CD14-positive monocyte (primary cell): ENCODE measurements around the gene SUFU. TPM values are rescaled to one million over a fixed set of nuclear protein-coding genes. Genes with fewer than 3 reads are reported as not detected.
"Not testable (repeated sequence)": the region's sequence is repeated elsewhere in the genome, so short reads cannot be mapped to it uniquely, and the experiment has no call there.

Source experiments
- DNase-seq, 3 donors: peaks; one replicate each; pipeline ENCODE4 v3.0.0-alpha.2; 2011 to 2022
- H2AFZ ChIP-seq: 2 replicates; pipeline ENCODE4 v1.6.0; 2012; ENCODE audit warnings: mild to moderate bottlenecking, low read depth, low read length, inconsistent platforms; ENCODE audit not compliant: insufficient read depth, poor library complexity, severe bottlenecking
- H3K27ac ChIP-seq, 2 donors: 1 replicate in 1 of 2; 2 replicates in 1 of 2; pipeline ENCODE4 v1.5.1; 2012 to 2013; ENCODE audit warnings: low read length in 2 of 2, control low read depth in 1 of 2, inconsistent platforms in 1 of 2, low read depth in 1 of 2, mild to moderate bottlenecking in 1 of 2
- H3K27me3 ChIP-seq, 2 donors: one replicate each; pipeline versions ENCODE4 v1.6.0 to v1.6.1; 2011 to 2013; ENCODE audit warnings: low read length in 2 of 2; ENCODE audit not compliant: control insufficient read depth in 2 of 2, insufficient read depth in 2 of 2
- H3K36me3 ChIP-seq, 2 donors: replicated peaks in 1 of 2; 1 replicate in 1 of 2; 2 replicates in 1 of 2; pipeline versions ENCODE4 v1.5.1 to v1.6.1; 2012 to 2013; ENCODE audit warnings: low read length in 2 of 2, control low read depth in 1 of 2, inconsistent platforms in 1 of 2, mild to moderate bottlenecking in 1 of 2; ENCODE audit not compliant: insufficient read depth in 2 of 2, control insufficient read depth in 1 of 2
- H3K4me1 ChIP-seq, 2 donors: 1 replicate in 1 of 2; 2 replicates in 1 of 2; pipeline versions ENCODE4 v1.5.1 to v1.6.1; 2012 to 2013; ENCODE audit warnings: low read length in 2 of 2, control low read depth in 1 of 2, inconsistent platforms in 1 of 2, mild to moderate bottlenecking in 1 of 2, moderate library complexity in 1 of 2; ENCODE audit not compliant: insufficient read depth in 2 of 2, control insufficient read depth in 1 of 2
- H3K4me2 ChIP-seq: replicated peaks from 2 replicates; pipeline ENCODE3; 2012; ENCODE audit warnings: low read length, moderate library complexity, mild to moderate bottlenecking; ENCODE audit not compliant: poor library complexity, severe bottlenecking; ENCODE audit errors: extremely low read depth
- H3K4me3 ChIP-seq, 3 experiments: fragments of 200-600 bp in 1 of 3; sonication (generic) in 1 of 3; replicated peaks in 1 of 3; 1 replicate in 2 of 3; 2 replicates in 1 of 3; pipeline ENCODE4 v1.5.1; 2011 to 2013; ENCODE audit warnings: low read length in 3 of 3, mild to moderate bottlenecking in 3 of 3, control low read depth in 2 of 3, low read depth in 2 of 3, inconsistent platforms in 1 of 3, moderate library complexity in 1 of 3
- H3K79me2 ChIP-seq: 2 replicates; pipeline ENCODE4 v1.6.0; 2012; ENCODE audit warnings: mild to moderate bottlenecking, control low read depth, inconsistent platforms, low read length, moderate library complexity; ENCODE audit not compliant: insufficient read depth
- H3K9ac ChIP-seq: 2 replicates; pipeline ENCODE4 v1.6.0; 2017; ENCODE audit warnings: low read length, mild to moderate bottlenecking; ENCODE audit not compliant: insufficient read depth, poor library complexity, severe bottlenecking
- H3K9me3 ChIP-seq, 2 donors: replicated peaks in 1 of 2; 1 replicate in 1 of 2; 2 replicates in 1 of 2; pipeline versions ENCODE4 v1.5.1 to v1.6.1; 2012 to 2013; ENCODE audit warnings: low read length in 2 of 2, control low read depth in 1 of 2; ENCODE audit not compliant: control insufficient read depth in 1 of 2, insufficient read depth in 1 of 2
- H4K20me1 ChIP-seq: 2 replicates; pipeline ENCODE4 v1.6.0; 2012; ENCODE audit warnings: mild to moderate bottlenecking, low read length, control low read depth, moderate library complexity; ENCODE audit not compliant: insufficient read depth
- H3K27ac Mint-ChIP-seq, 7 donors: one replicate each; pipeline ENCODE4 v1.8.0; 2020; ENCODE audit warnings: mild to moderate bottlenecking in 7 of 7, mixed read lengths in 7 of 7, moderate library complexity in 6 of 7, inconsistent platforms in 2 of 7
- H3K27me3 Mint-ChIP-seq, 3 donors: one replicate each; pipeline ENCODE4 v1.8.0; 2021 to 2022; ENCODE audit warnings: low read depth in 3 of 3, mild to moderate bottlenecking in 3 of 3, mixed read lengths in 3 of 3, moderate library complexity in 3 of 3, inconsistent platforms in 1 of 3
- H3K36me3 Mint-ChIP-seq, 2 donors: one replicate each; pipeline ENCODE4 v1.8.0; 2020; ENCODE audit warnings: mixed read lengths in 2 of 2, inconsistent platforms in 1 of 2, mild to moderate bottlenecking in 1 of 2
- H3K4me1 Mint-ChIP-seq: one replicate; pipeline ENCODE4 v1.8.0; 2020; ENCODE audit warnings: mild to moderate bottlenecking, mixed read lengths
- H3K4me3 Mint-ChIP-seq, 2 donors: one replicate each; pipeline ENCODE4 v1.8.0; 2020; ENCODE audit warnings: mild to moderate bottlenecking in 2 of 2, mixed read lengths in 2 of 2, moderate library complexity in 1 of 2
- H3K9me3 Mint-ChIP-seq, 7 donors: one replicate each; pipeline ENCODE4 v1.8.0; 2020 to 2022; ENCODE audit warnings: mixed read lengths in 7 of 7, mild to moderate bottlenecking in 6 of 7, moderate library complexity in 6 of 7, inconsistent platforms in 2 of 7
- WGBS: methylation state at CpG from one replicate; pipeline ENCODE4 v1.1.5; 2013; ENCODE audit warnings: missing lambda C conversion rate; ENCODE audit not compliant: insufficient coverage; 5-methylcytosine and 5-hydroxymethylcytosine counted together
- intact Hi-C, 2 donors: fragments of 100-400 bp; cut with micrococcal nuclease; formaldehyde crosslinking; loops; one replicate each; pipeline versions ENCODE4 v1.15.0 to v1.15.1; 2023
- polyA minus RNA-seq: library from RNA; depleted of rRNA, polyadenylated mRNA; stranded (reverse); fragments of >200 nt; gene quantifications from 2 replicates; pipeline ENCODE4 v1.2.3, GENCODE V29; 2012
- polyA plus RNA-seq, 3 donors: library from polyadenylated mRNA; depleted of rRNA in 1 of 3; unstranded in 2 of 3; stranded (reverse) in 1 of 3; fragments of 300-500 nt in 2 of 3; fragments of >200 nt in 1 of 3; fragmentation: Illumina TruSeq in 2 of 3; gene quantifications; 1 replicate in 2 of 3; 2 replicates in 1 of 3; pipeline ENCODE4 v1.2.3, GENCODE V29; 2012 to 2021
- total RNA-seq, 12 experiments: library from RNA in 1 of 12; stranded (reverse) in 1 of 12; fragments of 120-200 nt in 1 of 12; gene quantifications; one replicate each; pipeline ENCODE4 v1.2.4 and lab custom pipeline; 2013 to 2026; ENCODE audit warnings: mixed read lengths in 6 of 12, inconsistent platforms in 1 of 12
- TF ChIP-seq, protein P1 (sequence below): fragments of 200-600 bp; IDR thresholded peaks from one replicate; pipeline ENCODE4 v1.8.0; 2022; ENCODE audit warnings: antibody characterized with exemption, mild to moderate bottlenecking

Gene SUFU
- total RNA-seq (2013): 3.7 TPM
- polyA plus RNA-seq: 10 to 100 TPM in 1 of 3 donors, 1 to 10 TPM in 2; 3.2 to 10.0 (median 5.7) TPM
- 5.5 and 7.6 TPM in 2 replicates for polyA minus RNA-seq
- total RNA-seq (lab: John Stamatoyannopoulos, UW): 1.6 to 11.8 (median 5.4) reads per million in 11 experiments

DNA sequence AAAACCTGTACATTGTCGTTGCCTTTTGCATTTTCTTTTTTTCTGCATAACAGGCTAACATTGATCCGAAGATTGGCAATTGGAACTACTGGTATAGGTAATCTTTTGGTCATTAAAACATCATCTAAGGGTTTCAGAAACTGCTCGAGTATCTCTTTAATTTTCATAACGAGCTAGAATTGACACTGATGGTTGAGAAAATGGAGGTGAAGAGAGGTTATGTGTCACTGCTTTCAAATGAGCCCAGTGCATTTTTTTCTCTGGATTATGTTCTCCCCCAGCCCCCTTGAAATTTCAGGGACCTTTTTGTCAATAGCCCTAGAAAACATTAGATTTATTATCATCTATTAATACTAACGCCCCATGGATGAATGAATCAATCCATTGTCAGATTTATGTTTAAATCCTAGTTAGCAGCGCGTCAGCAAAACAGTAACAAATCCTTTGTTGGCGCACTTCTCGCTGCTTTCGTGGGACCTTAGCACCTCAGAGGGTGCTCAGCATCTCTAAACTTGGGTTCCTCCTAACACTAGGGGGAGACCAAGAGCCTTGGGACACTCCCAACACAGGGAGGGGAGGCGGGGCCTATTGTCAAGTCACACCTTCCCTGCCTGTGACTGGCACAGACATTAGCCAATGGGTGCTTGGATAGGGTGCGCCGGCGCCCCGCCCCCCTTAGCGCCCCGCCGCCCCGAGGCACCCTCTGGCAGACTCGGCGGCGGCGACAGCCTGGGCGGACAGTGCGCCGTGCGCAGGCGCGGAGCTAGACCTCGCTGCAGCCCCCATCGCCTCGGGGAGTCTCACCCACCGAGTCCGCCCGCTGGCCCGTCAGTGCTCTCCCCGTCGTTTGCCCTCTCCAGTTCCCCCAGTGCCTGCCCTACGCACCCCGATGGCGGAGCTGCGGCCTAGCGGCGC lies at the start of gene SUFU:
Gene SUFU, plus strand, starts transcription at position 709 of the 915 bp plus-strand sequence. Its CDS starts 181 bp downstream, at position 890.
- peak within 1 kb of the TSS; percentile 93 to 99 (median 93) for H3K4me3 ChIP-seq
- H3K4me1 ChIP-seq: peaks cover 56 to 69% of the 10 kb centered on the region in 2 donors
- peaks cover 0 to 25% of the 10 kb centered on the region in 2 donors for H3K36me3 ChIP-seq
- H2AFZ ChIP-seq: peak within 1 kb of the TSS; percentile 91
- DNase-seq: peak; percentile 98 to 99 (median 99)
- peak within 1 kb of the TSS; percentile 94 for H3K4me3 Mint-ChIP-seq
- WGBS: under 1% methylated on average over 32 of the region's 44 CpGs
- peak within 1 kb of the TSS; percentile 83 to 95 (median 93) for H3K27ac Mint-ChIP-seq
- peaks cover 84% of the 10 kb centered on the region for H3K79me2 ChIP-seq
- H3K4me2 ChIP-seq: peak within 1 kb of the TSS; percentile 95
- no peaks in the 10 kb centered on the region for H3K9me3 Mint-ChIP-seq
- peak within 1 kb of the TSS; percentile 78 to 84 for H3K27ac ChIP-seq
- peak within 1 kb of the TSS; percentile 82 for H3K9ac ChIP-seq
- TF ChIP-seq, protein P1, sequence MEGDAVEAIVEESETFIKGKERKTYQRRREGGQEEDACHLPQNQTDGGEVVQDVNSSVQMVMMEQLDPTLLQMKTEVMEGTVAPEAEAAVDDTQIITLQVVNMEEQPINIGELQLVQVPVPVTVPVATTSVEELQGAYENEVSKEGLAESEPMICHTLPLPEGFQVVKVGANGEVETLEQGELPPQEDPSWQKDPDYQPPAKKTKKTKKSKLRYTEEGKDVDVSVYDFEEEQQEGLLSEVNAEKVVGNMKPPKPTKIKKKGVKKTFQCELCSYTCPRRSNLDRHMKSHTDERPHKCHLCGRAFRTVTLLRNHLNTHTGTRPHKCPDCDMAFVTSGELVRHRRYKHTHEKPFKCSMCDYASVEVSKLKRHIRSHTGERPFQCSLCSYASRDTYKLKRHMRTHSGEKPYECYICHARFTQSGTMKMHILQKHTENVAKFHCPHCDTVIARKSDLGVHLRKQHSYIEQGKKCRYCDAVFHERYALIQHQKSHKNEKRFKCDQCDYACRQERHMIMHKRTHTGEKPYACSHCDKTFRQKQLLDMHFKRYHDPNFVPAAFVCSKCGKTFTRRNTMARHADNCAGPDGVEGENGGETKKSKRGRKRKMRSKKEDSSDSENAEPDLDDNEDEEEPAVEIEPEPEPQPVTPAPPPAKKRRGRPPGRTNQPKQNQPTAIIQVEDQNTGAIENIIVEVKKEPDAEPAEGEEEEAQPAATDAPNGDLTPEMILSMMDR: peak; percentile 96
- intact Hi-C loops: loop anchor here (1.0 to 10.0 kb wide), 8 partner anchors 41 to 369 kb away; partner anchors contain the start of genes PPRC1 (in 2 of the 2), ELOVL3 (in 1 of the 2), NFKB2 (in 1 of the 2) and WBP1L (in 1 of the 2)
- no peaks in the 10 kb centered on the region for H3K27me3 ChIP-seq
- H3K9me3 ChIP-seq: no peaks in the 10 kb centered on the region
- peaks cover 75% of the 10 kb centered on the region for H4K20me1 ChIP-seq
- H3K4me1 Mint-ChIP-seq: peaks cover 42% of the 10 kb centered on the region
- no peaks in the 10 kb centered on the region for H3K27me3 Mint-ChIP-seq
- H3K36me3 Mint-ChIP-seq: peaks cover 20 to 24% of the 10 kb centered on the region in 2 donors

DNA sequence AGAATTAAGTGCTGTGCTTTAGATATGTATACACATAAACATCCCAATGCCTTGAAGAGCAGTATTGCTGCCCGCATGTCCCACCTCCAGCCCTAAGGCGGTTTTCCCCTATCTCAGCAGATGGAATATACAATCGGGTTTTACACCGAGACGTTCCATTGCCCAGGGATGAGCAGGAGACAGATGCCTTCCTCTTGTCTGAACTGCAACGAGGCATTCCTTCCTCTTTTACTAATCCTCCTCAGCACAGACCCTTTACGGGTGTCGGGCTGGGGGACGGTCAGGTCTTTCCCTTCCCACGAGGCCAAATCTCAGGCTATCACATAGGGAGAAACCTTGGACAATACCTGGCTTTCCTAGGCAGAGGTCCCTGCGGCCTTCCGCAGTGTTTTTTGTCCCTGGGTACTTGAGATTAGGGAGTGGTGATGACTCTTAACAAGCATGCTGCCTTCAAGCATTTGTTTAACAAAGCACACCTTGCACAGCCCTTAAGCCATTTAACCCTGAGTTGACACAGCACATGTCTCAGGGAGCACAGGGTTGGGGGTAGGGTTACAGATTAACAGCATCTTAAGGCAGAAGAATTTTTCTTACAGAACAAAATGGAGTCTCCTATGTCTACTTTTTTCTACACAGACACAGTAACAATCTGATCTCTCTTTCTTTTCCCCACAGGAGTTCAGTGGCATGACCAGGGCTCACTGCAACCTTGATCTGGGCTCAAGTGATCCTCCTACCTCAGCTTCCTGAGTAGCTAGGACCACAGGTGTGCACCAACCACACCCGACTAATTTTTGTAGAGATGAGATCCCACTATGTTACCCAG lies 48.9 kb upstream of the SUFU start:
- H3K27ac ChIP-seq: peak overlapping the region; percentile 89 to 98
- H3K4me3 Mint-ChIP-seq: peak overlapping the region in 1 of 2 donors; percentile 48
- H2AFZ ChIP-seq, H3K27me3 ChIP-seq, H3K36me3 Mint-ChIP-seq, intact Hi-C loops, H3K9me3 ChIP-seq, H4K20me1 ChIP-seq, H3K4me2 ChIP-seq, H3K9me3 Mint-ChIP-seq, H3K4me3 ChIP-seq, H3K9ac ChIP-seq, H3K27me3 Mint-ChIP-seq, H3K36me3 ChIP-seq: not testable (repeated sequence)
- WGBS: 11% methylated on average over 7 of the region's 13 CpGs
- H3K27ac Mint-ChIP-seq: peak overlapping the region; percentile 98 to 100 (median 98)
- peaks cover 67 to 72% of the 10 kb centered on the region in 2 donors for H3K4me1 ChIP-seq
- peak in 2 of 3 donors; percentile 58 to 60 for DNase-seq
- peaks cover 14% of the 10 kb centered on the region for H3K79me2 ChIP-seq
- peaks cover 66% of the 10 kb centered on the region for H3K4me1 Mint-ChIP-seq
